OCI-M2 (cell line): ENCODE measurements around the gene B3GNT5.

Source experiments
- DNase-seq: peaks from one replicate; lab custom pipeline; 2025; ENCODE audit not compliant: unreplicated experiment; lab: John Stamatoyannopoulos, UW

Gene B3GNT5

GRCh38 chr3:183264268-183264667 is 11.2 kb downstream of the B3GNT5 start:
- DNase-seq, result no peak

GRCh38 chr3:183265157-183265642 is 12.1 kb downstream of the B3GNT5 start:
- DNase-seq, result no peak

- no peak for DNase-seq
These were observed 12.9 kb downstream of the B3GNT5 start for GRCh38 chr3:183265834-183266417.

- DNase-seq, result no peak
These were observed 13.4 kb downstream of the B3GNT5 start for GRCh38 chr3:183266454-183266853.

GRCh38 chr3:183267140-183267539 is 14.1 kb downstream of the B3GNT5 start:
- DNase-seq, result no peak

- DNase-seq, result no peak
These were observed 15.3 kb downstream of the B3GNT5 start for GRCh38 chr3:183268366-183268765.

GRCh38 chr3:183269345-183269744 is 16.3 kb downstream of the B3GNT5 start:
- no peak for DNase-seq

- DNase-seq, result no peak
These were observed 17.3 kb downstream of the B3GNT5 start for GRCh38 chr3:183270344-183270743.

- DNase-seq, result no peak
These were observed 19.1 kb downstream of the B3GNT5 start for GRCh38 chr3:183272142-183272541.

GRCh38 chr3:183272791-183273190 is 19.7 kb downstream of the B3GNT5 start:
- DNase-seq, result no peak

- DNase-seq, result no peak
These were observed 21.6 kb downstream of the B3GNT5 start for GRCh38 chr3:183274609-183275008.

- no peak for DNase-seq
These were observed 22.4 kb downstream of the B3GNT5 start for GRCh38 chr3:183275418-183275817.

GRCh38 chr3:183275937-183276336 is 22.9 kb downstream of the B3GNT5 start:
- DNase-seq, result no peak

- DNase-seq, result no peak
These were observed 24.2 kb downstream of the B3GNT5 start for GRCh38 chr3:183277260-183277659.

- no peak for DNase-seq
These were observed 25.5 kb downstream of the B3GNT5 start for GRCh38 chr3:183278479-183279088.

- no peak for DNase-seq
These were observed 26.3 kb downstream of the B3GNT5 start for GRCh38 chr3:183279371-183279770.

GRCh38 chr3:183281126-183281797 is 28.2 kb downstream of the B3GNT5 start:
- DNase-seq, result no peak

- DNase-seq, result no peak
These were observed 30.8 kb downstream of the B3GNT5 start for GRCh38 chr3:183283886-183284285.

- no peak for DNase-seq
These were observed 31.5 kb downstream of the B3GNT5 start for GRCh38 chr3:183284570-183284969.

- DNase-seq, result no peak
These were observed 32.3 kb downstream of the B3GNT5 start for GRCh38 chr3:183285318-183285717.

GRCh38 chr3:183285828-183286457 is 32.9 kb downstream of the B3GNT5 start:
- no peak for DNase-seq
